NCI-H345 treated with DMSO at 0.1 percent for 48 hours (cell line): Measurements from ENCODE around the gene GPR39.
A peak's percentile ranks its signal among the peaks of the same experiment; 100 is the strongest.
"Not testable (repeated sequence)": the region's sequence is repeated elsewhere in the genome, so short reads cannot be mapped to it uniquely, and the experiment has no call there.

Source experiments
- DNase-seq: peaks from one replicate; lab custom pipeline; 2025; ENCODE audit not compliant: unreplicated experiment; lab: John Stamatoyannopoulos, UW

The GPR39 gene

GRCh38 chr2:132489150-132489549 lies 72.5 kb downstream of the GPR39 start:
- DNase-seq, result no peak

GRCh38 chr2:132495881-132496280 lies 79.3 kb downstream of the GPR39 start:
- no peak for DNase-seq

GRCh38 chr2:132496555-132496954 lies 80.0 kb downstream of the GPR39 start:
- DNase-seq, result no peak

- no peak for DNase-seq
Measured at GRCh38 chr2:132497591-132497990, 81.0 kb downstream of the GPR39 start.

- DNase-seq, result no peak
Measured at GRCh38 chr2:132503701-132504100, 87.1 kb downstream of the GPR39 start.

GRCh38 chr2:132515010-132515409 lies 98.4 kb downstream of the GPR39 start:
- DNase-seq, result no peak

- no peak for DNase-seq
Measured at GRCh38 chr2:132517386-132517785, 100.8 kb downstream of the GPR39 start.

- DNase-seq, result no peak
Measured at GRCh38 chr2:132518302-132518701, 101.7 kb downstream of the GPR39 start.

GRCh38 chr2:132519566-132519965 lies 103.0 kb downstream of the GPR39 start:
- DNase-seq, result no peak

- DNase-seq, result no peak
Measured at GRCh38 chr2:132521341-132521740, 104.7 kb downstream of the GPR39 start.

GRCh38 chr2:132522901-132523300 lies 106.3 kb downstream of the GPR39 start:
- no peak for DNase-seq

- DNase-seq, result not testable (repeated sequence)
Measured at GRCh38 chr2:132537061-132537460, 120.5 kb downstream of the GPR39 start.

GRCh38 chr2:132538331-132538855 lies 121.8 kb downstream of the GPR39 start:
- DNase-seq, result peak; percentile 29

GRCh38 chr2:132540166-132540565 lies 123.6 kb downstream of the GPR39 start:
- DNase-seq, result no peak

- no peak for DNase-seq
Measured at GRCh38 chr2:132542953-132543569, 126.5 kb downstream of the GPR39 start.

- no peak for DNase-seq
Measured at GRCh38 chr2:132544006-132544630, 127.5 kb downstream of the GPR39 start.

GRCh38 chr2:132547090-132547687 lies 130.6 kb downstream of the GPR39 start:
- DNase-seq, result peak; percentile 59

GRCh38 chr2:132549935-132550670 lies 133.5 kb downstream of the GPR39 start:
- DNase-seq, result peak; percentile 54

GRCh38 chr2:132550946-132551345 lies 134.3 kb downstream of the GPR39 start:
- DNase-seq, result no peak

- no peak for DNase-seq
Measured at GRCh38 chr2:132557694-132558093, 141.1 kb downstream of the GPR39 start.

GRCh38 chr2:132559326-132559725 lies 142.7 kb downstream of the GPR39 start:
- no peak for DNase-seq

GRCh38 chr2:132559921-132560320 lies 143.3 kb downstream of the GPR39 start:
- no peak for DNase-seq
